MM.1S (cell line): Measurements from ENCODE around the gene TCOF1.

ENCODE experiments used
- EZH2phosphoT487 ChIP-seq: fragments of 300-600 bp; sonication (generic); IDR thresholded peaks from 2 replicates; pipeline ENCODE4 v1.6.1; 2018; ENCODE audit warnings: antibody characterized with exemption, low read length
- TF ChIP-seq, protein P1 (sequence below): fragments of 300-600 bp; sonication (generic); IDR thresholded peaks from 2 replicates; pipeline ENCODE4 v1.5.1; 2016; ENCODE audit warnings: antibody characterized with exemption, low read length, mixed read lengths

DNA sequence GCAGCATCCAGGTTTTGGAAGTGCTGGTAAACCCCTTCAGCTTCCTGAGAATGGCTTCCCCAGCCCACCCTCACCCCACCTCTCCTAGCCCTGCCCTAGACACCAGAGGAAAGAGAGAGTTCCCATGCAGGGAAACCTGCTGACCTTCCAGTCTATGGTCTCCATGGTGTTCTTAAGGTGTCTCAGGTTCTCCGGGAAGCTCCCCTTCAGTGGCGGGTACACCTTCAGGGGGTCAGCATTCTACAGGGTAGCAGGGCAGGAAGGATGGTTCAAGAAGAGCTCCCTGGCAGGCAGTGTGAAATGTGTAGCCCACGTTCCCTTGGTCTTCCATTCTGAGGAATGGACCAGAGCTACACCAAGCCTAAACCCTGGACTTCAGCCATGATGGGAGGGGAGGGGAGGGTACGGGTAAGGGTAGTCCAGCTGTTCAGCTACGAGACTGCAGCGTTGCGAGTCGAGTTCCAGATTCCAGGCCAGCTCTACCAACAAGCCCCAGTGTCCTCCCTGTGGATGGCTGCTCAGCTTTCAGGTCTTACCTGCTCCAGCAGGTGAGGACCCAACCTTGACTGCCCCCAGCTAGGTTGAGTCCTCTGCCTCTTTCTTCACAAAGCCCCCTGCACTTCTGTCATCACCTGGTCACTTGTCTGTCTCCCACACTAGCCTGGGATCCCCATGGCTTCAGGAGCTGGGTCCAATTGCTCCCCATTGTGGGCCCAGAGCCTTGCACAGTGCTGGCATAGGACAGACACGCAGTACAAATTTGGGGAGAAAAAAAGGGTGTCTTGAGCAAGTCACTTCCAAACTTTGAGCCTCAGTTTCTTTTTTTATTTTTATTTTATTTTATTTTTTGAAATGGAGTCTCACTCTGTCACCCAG, 47.7 kb downstream of the TCOF1 start:
- TF ChIP-seq EZH2phosphoT487 = no peak
- TF ChIP-seq, protein P1, sequence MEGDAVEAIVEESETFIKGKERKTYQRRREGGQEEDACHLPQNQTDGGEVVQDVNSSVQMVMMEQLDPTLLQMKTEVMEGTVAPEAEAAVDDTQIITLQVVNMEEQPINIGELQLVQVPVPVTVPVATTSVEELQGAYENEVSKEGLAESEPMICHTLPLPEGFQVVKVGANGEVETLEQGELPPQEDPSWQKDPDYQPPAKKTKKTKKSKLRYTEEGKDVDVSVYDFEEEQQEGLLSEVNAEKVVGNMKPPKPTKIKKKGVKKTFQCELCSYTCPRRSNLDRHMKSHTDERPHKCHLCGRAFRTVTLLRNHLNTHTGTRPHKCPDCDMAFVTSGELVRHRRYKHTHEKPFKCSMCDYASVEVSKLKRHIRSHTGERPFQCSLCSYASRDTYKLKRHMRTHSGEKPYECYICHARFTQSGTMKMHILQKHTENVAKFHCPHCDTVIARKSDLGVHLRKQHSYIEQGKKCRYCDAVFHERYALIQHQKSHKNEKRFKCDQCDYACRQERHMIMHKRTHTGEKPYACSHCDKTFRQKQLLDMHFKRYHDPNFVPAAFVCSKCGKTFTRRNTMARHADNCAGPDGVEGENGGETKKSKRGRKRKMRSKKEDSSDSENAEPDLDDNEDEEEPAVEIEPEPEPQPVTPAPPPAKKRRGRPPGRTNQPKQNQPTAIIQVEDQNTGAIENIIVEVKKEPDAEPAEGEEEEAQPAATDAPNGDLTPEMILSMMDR = no peak
